ENCODE data around the gene EHD3.

DNA sequence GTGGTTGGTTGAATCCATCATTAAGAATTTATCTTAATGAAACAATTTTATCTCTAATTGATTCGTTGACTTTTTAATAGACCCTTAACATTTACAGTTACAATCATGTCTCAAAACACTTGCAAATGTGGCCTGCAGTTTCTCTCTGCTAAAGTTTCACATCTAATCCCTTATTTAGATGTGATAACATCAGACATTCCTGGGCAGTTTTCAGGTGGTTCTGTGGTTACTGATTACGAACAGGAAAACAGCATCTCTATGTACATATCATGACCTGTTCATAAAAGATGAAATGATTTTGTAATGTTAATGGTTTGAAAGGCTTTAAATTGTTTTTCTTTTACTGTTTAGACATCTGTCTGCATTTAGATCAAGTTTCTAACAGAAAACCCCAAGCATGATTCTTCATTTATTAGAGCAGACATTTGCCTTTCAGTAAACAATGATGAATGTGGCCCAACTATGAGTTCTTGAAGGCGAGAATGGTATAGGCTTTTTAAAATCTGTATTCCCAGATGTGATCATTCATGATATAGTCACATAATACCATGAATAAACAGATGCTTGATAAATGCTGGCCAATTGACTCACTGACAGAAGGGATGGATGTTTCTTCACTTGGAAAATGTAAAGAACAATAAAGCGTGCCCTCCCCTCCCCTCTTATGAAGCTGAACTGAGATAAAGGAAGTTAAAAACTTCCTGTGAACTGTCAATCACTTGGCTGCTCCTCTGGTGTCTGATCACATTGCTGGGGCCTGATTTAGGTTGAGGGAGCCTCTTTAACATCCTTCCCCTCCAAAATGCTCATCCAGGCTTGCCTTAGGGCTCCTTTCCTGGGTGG is 20.1 kb upstream of the EHD3 start:
- TF ChIP-seq, protein P1, sequence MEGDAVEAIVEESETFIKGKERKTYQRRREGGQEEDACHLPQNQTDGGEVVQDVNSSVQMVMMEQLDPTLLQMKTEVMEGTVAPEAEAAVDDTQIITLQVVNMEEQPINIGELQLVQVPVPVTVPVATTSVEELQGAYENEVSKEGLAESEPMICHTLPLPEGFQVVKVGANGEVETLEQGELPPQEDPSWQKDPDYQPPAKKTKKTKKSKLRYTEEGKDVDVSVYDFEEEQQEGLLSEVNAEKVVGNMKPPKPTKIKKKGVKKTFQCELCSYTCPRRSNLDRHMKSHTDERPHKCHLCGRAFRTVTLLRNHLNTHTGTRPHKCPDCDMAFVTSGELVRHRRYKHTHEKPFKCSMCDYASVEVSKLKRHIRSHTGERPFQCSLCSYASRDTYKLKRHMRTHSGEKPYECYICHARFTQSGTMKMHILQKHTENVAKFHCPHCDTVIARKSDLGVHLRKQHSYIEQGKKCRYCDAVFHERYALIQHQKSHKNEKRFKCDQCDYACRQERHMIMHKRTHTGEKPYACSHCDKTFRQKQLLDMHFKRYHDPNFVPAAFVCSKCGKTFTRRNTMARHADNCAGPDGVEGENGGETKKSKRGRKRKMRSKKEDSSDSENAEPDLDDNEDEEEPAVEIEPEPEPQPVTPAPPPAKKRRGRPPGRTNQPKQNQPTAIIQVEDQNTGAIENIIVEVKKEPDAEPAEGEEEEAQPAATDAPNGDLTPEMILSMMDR (conservative IDR thresholded peaks at IDR 0.05): no peak
- TF ChIP-seq EZH2 (IDR thresholded peaks at IDR 0.05; ENCODE audit: low read depth): no peak
